PFSK-1 (cell line): ENCODE results near the gene RXRB.

ENCODE experiments used
- FOXP2 ChIP-seq: optimal IDR thresholded peaks from 2 replicates; pipeline ENCODE3; 2011; ENCODE audit warnings: borderline replicate concordance, control low read depth, inconsistent platforms; ENCODE audit not compliant: insufficient read depth; ENCODE audit errors: extremely low read length, extremely low read depth
- POLR2AphosphoS5 ChIP-seq: IDR thresholded peaks from 2 replicates; pipeline ENCODE4 v1.6.1; 2012; ENCODE audit warnings: low read depth, mild to moderate bottlenecking, control low read depth, low read length, moderate library complexity
- REST ChIP-seq, 2 experiments: IDR thresholded peaks; 2 replicates each; pipeline versions ENCODE4 v1.6.1 to v1.8.0; 2011 to 2012; ENCODE audit warnings: low read depth in 2 of 2, low read length in 2 of 2, control low read depth in 1 of 2, inconsistent platforms in 1 of 2, mild to moderate bottlenecking in 1 of 2, moderate library complexity in 1 of 2; ENCODE audit not compliant: insufficient read depth in 1 of 2
- SIN3A ChIP-seq: IDR thresholded peaks from 2 replicates; pipeline ENCODE4 v1.6.1; 2012; ENCODE audit warnings: mild to moderate bottlenecking, low read length, moderate library complexity, borderline replicate concordance; ENCODE audit not compliant: insufficient read depth
- TAF1 ChIP-seq: IDR thresholded peaks from 2 replicates; pipeline ENCODE4 v1.6.1; 2012; ENCODE audit warnings: low read length, control low read depth, borderline replicate concordance; ENCODE audit not compliant: insufficient read depth

GRCh38 chr6:33211136-33211535 is 10.7 kb upstream of the RXRB start:
- TF ChIP-seq TAF1 (no peak), REST (IDR thresholded peaks at IDR 0.05; ENCODE audit: insufficient read depth in 1 of 2, low read depth in 2 of 2, low read length in 2 of 2) (no peak), POLR2AphosphoS5 (no peak), SIN3A (no peak), FOXP2 (no peak)
